Activated T-helper 1 cell treated with anti-CD3 and anti-CD28 coated beads, Interleukin-12 subunit alpha, Interleukin-12 subunit beta, Interleukin-2, Interleukin-4 antibody, amounts not matched to agents 30 ng/mL and 10 ng/mL and 1 ng/mL, durations not matched to agents 14 hours and 24 hours and 36 hours (primary cell): ENCODE data around the gene SPOCK3. TPM values are rescaled to one million over a fixed set of nuclear protein-coding genes. Genes with fewer than 3 reads are reported as not detected.

Experiments used
- DNase-seq: peaks from one replicate; pipeline ENCODE4 v3.0.0; 2021; ENCODE audit warnings: low spot score
- H3K27ac Mint-ChIP-seq: one replicate; pipeline ENCODE4 v1.8.0; 2021; ENCODE audit warnings: mild to moderate bottlenecking, mixed read lengths
- H3K27me3 Mint-ChIP-seq: one replicate; pipeline ENCODE4 v1.8.0; 2022; ENCODE audit warnings: mild to moderate bottlenecking, moderate library complexity, mixed read lengths; ENCODE audit not compliant: insufficient read depth
- H3K36me3 Mint-ChIP-seq: one replicate; pipeline ENCODE4 v1.8.0; 2021; ENCODE audit warnings: low read depth, mixed read lengths
- H3K4me1 Mint-ChIP-seq: one replicate; pipeline ENCODE4 v1.8.0; 2021; ENCODE audit warnings: low read depth, mixed read lengths
- H3K4me3 Mint-ChIP-seq: one replicate; pipeline ENCODE4 v1.8.0; 2021; ENCODE audit warnings: mild to moderate bottlenecking, moderate library complexity, mixed read lengths
- H3K9me3 Mint-ChIP-seq: one replicate; pipeline ENCODE4 v1.8.0; 2021; ENCODE audit warnings: mixed read lengths
- intact Hi-C: fragments of 100-400 bp; cut with micrococcal nuclease; formaldehyde crosslinking; loops from one replicate; pipeline ENCODE4 v1.15.1; 2024
- total RNA-seq: library from RNA; stranded (reverse); gene quantifications from 2 replicates; pipeline ENCODE4 v1.2.3, GENCODE V29; 2022

Gene SPOCK3
- total RNA-seq, 1 donor from 2014 or later: not detected

DNA sequence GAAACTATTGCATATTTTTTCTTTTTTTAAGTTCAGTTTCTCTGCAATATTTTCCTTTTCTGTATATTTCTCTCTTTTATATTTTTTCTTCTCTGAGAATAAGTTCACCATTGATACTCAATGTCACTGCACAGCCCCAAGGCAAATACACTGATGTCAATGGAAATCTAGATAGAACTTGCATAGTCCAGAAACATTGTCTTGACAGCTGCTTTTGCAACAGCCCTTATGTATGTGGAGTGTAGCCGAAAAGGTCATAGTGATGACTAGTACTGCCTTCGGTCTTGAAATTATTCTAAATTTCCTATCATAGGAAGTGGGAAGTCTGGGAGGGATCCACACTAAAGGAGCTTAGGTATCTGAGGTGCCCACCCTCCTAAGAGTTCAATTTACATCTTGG is 150.0 kb downstream of the SPOCK3 start:
- Mint-ChIP-seq H3K36me3 (no peaks in the 10 kb centered on the region), H3K4me1 (no peaks in the 10 kb centered on the region), H3K4me3 (no peak overlapping the region), H3K27ac (no peak overlapping the region), H3K27me3 (no peaks in the 10 kb centered on the region), H3K9me3 (no peaks in the 10 kb centered on the region)
- DNase-seq: no peak
- intact Hi-C loops: no loop called here

DNA sequence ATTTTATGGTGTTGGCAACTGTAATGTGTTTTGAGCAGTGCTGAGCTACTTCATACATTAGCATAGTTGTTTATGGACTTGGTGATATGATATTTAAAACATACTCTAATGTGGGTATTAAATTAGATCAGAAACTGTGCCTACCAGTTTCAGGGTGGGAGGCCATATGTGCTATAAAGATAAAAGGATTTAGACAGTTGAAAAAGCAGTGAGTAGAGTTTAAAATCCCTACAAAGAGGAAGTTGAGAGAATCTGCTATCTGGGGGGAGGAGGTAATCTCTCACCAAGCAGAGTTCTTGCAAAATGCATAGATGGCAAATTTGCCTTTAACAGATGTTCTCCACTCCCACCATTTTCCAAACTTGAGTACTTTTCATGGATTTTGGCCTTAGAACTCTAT is 154.5 kb downstream of the SPOCK3 start:
- Mint-ChIP-seq H3K4me1 (no peaks in the 10 kb centered on the region), H3K27ac (no peak overlapping the region), H3K4me3 (no peak overlapping the region), H3K9me3 (no peaks in the 10 kb centered on the region), H3K36me3 (no peaks in the 10 kb centered on the region), H3K27me3 (no peaks in the 10 kb centered on the region)
- no peak for DNase-seq
- intact Hi-C loops: no loop called here

DNA sequence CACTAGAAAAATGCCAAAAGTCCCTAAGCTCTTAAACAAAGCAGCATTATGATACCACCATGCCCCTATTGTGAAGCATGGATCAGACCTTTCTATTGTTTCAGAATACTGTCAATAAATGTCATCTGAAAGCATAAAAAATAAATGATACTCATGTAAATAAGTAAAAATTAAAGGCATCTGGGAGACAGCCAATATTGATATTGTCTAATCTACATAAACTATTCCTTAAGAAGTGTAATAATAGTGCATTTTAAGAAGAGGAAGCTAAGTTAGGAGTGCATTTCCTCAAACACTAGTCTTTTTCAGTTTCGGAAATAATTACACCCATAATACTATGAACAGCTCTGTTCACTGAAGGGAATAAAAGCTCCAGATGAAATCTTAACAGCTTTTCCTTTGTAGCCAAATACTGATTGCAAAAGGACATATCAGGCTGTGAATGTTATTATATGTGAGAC is 181.6 kb downstream of the SPOCK3 start:
- no peaks in the 10 kb centered on the region for H3K4me1 Mint-ChIP-seq
- H3K4me3 Mint-ChIP-seq: no peak overlapping the region
- intact Hi-C loops: no loop called here
- H3K27me3 Mint-ChIP-seq: no peaks in the 10 kb centered on the region
- H3K27ac Mint-ChIP-seq: no peak overlapping the region
- no peaks in the 10 kb centered on the region for H3K36me3 Mint-ChIP-seq
- H3K9me3 Mint-ChIP-seq: no peaks in the 10 kb centered on the region
- no peak for DNase-seq

DNA sequence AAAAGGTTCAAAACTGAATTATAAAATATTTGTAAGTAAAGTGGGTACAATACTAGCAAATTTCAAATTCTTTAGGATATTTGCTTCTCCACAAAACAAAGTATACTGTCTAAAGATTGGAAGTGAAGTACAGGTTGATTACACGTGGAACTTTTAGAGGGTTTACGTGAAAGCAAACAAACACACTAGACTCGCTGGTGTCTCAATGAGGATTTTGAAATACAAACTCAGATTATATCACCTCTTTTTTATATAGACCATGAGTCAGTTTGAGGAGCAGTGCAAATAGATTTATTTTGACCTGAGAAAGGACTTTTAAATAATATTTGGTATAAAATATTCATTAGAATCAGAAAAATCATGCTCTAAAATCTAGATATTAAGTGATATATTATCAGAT is 185.0 kb downstream of the SPOCK3 start:
- H3K27ac Mint-ChIP-seq: no peak overlapping the region
- H3K4me3 Mint-ChIP-seq: no peak overlapping the region
- H3K4me1 Mint-ChIP-seq: no peaks in the 10 kb centered on the region
- no peaks in the 10 kb centered on the region for H3K36me3 Mint-ChIP-seq
- intact Hi-C loops: no loop called here
- no peaks in the 10 kb centered on the region for H3K9me3 Mint-ChIP-seq
- no peak for DNase-seq
- no peaks in the 10 kb centered on the region for H3K27me3 Mint-ChIP-seq

DNA sequence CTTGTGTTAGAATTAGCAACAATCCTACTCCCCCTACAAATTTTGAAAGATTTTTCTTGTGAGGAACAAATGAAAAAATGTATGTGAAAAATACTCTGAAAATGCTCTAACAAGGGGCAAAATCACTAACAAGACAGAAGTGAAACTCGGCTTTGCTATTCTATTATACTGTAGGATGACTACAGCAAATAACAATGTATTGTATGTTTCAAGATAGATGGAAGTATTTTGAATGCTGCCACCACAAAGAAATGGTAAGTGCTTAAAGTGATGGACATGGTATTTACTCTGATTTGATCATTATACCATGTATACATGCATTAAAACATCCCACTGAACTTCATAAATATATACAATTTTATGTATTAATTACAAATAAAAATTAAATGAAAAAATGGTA is 192.8 kb downstream of the SPOCK3 start:
- Mint-ChIP-seq H3K4me3 (no peak overlapping the region), H3K9me3 (no peaks in the 10 kb centered on the region), H3K27me3 (no peaks in the 10 kb centered on the region), H3K36me3 (no peaks in the 10 kb centered on the region), H3K4me1 (no peaks in the 10 kb centered on the region), H3K27ac (no peak overlapping the region)
- intact Hi-C loops: no loop called here
- no peak for DNase-seq

DNA sequence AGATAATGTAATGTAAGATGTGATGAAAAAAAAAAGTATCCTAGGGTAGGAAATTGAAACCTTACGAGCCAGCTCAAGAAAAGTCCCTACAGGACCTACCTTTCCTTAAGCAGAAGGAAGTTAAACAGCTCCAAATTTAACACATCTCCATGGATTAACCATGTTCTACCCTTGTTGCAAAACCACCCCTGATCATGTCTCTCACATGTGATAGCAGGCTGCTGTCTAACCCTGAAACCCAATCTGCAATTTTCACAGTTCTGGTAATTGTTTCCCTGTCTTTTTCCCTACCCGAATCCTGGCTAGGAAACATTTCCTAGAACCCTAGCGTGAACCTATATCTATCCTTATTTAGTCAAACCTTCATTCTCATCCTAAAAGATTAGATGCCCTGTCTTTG is 198.9 kb downstream of the SPOCK3 start:
- H3K27ac Mint-ChIP-seq: no peak overlapping the region
- H3K27me3 Mint-ChIP-seq: no peaks in the 10 kb centered on the region
- no peaks in the 10 kb centered on the region for H3K36me3 Mint-ChIP-seq
- no peak for DNase-seq
- no peak overlapping the region for H3K4me3 Mint-ChIP-seq
- no peaks in the 10 kb centered on the region for H3K4me1 Mint-ChIP-seq
- H3K9me3 Mint-ChIP-seq: no peaks in the 10 kb centered on the region
- intact Hi-C loops: no loop called here

DNA sequence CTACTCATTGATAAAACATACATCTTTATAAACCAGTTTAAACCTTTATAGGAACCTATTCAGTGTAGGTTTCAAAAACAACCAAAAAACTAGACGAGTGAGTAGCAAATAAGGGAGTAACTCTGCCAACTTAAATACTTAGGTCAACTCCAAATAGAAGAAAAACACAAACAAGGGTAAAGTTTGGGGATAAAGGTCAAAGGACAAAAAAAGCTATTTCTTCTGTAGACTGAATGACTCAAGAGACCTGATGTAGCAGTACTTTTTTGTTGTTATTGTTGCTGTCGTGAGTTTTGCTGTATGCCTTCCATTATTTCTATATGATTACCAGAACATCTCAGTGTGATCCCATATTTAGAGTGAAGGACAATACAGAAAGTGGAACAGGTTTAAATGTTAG is 199.3 kb downstream of the SPOCK3 start:
- Mint-ChIP-seq H3K27ac (no peak overlapping the region), H3K36me3 (no peaks in the 10 kb centered on the region), H3K4me1 (no peaks in the 10 kb centered on the region), H3K4me3 (no peak overlapping the region), H3K27me3 (no peaks in the 10 kb centered on the region), H3K9me3 (no peaks in the 10 kb centered on the region)
- no peak for DNase-seq
- intact Hi-C loops: no loop called here

DNA sequence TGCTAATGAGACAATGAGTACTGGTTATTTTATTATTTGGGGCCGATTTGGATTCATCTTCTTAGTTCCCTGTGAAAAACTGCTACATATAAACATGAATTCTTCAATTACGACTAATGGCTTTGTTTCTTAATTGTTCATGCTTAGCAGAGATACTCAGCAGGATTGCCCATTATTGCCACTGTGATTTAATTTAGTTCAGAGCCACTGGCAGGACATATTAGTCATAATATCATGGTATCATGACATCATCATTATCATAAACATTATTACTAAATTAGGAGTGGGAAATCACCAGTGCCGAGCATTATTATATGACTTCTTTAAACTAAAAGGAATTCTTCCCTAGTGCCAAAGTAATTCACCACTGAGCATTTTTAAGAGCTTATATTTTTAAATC is 201.4 kb downstream of the SPOCK3 start:
- Mint-ChIP-seq H3K4me3 (no peak overlapping the region), H3K27me3 (no peaks in the 10 kb centered on the region), H3K9me3 (no peaks in the 10 kb centered on the region), H3K27ac (no peak overlapping the region), H3K4me1 (no peaks in the 10 kb centered on the region), H3K36me3 (no peaks in the 10 kb centered on the region)
- intact Hi-C loops: no loop called here
- DNase-seq: no peak

DNA sequence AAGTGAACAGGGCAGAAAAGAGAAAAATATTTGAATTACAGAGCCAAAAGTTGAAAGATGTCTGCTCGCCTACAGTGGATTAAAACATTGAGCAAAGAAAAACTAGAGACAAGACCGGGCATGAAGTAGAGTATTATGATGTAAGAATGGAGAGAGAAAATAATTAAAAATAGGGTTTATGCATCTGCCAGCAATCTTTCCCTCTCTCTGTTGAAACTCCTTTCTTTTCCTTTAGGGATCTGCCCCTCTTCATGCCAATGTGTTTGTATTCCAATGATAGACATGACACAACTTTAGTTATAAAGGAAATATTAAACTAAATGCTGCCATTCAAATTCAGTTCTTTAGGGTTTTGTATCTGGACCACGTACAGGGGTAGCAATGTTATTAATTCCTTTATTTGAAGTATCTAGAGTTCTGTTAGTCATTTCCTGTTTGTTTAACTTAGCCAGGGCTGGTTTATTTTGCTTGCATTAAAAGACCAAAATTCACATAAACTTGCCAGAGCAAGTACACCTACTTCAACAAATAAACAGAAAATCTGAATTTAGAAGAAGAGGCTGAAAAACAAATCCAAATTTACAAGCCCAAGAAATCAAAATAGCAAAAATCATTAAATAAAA is 202.6 kb downstream of the SPOCK3 start:
- no peak for DNase-seq
- H3K4me3 Mint-ChIP-seq: no peak overlapping the region
- intact Hi-C loops: no loop called here
- no peak overlapping the region for H3K27ac Mint-ChIP-seq
- no peaks in the 10 kb centered on the region for H3K36me3 Mint-ChIP-seq
- no peaks in the 10 kb centered on the region for H3K9me3 Mint-ChIP-seq
- no peaks in the 10 kb centered on the region for H3K27me3 Mint-ChIP-seq
- no peaks in the 10 kb centered on the region for H3K4me1 Mint-ChIP-seq

DNA sequence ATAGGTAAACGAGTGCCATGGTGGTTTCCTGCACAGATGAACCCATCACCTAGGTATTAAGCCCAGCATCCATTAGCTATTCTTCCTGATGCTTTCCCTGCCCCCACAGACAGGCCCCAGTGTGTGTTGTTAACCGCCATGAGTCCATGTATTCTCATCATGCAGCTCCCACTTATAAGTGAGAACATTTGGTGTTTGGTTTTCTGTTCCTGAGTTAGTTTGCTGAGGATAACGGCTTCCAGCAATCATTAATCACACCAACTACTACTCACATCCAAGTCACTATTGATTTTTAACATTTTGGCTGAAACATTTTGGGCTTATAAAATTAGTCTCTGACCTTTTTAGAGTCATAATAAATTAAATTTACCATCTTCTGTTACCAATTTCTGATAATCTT is 205.3 kb downstream of the SPOCK3 start:
- Mint-ChIP-seq H3K4me3 (no peak overlapping the region), H3K9me3 (no peaks in the 10 kb centered on the region), H3K36me3 (no peaks in the 10 kb centered on the region), H3K27me3 (no peaks in the 10 kb centered on the region), H3K27ac (no peak overlapping the region), H3K4me1 (no peaks in the 10 kb centered on the region)
- no peak for DNase-seq
- intact Hi-C loops: no loop called here

DNA sequence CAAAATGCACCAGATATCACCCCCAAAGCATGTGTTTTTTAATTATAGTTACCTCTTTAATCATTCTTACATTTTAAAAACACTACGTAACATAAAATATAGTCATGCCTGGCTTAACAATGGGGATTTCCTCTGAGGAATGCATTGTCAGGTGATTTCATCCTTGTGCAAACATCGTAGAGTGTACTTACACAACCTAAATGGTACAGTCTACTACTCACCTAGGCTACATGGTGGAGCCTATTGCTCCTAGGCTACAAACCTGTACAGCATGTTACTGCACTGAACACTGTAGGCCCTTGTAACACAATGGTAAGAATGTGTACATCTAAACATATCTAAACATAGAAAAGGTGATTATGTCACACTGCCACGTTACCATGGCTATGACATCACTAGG is 208.6 kb downstream of the SPOCK3 start:
- Mint-ChIP-seq H3K4me1 (no peaks in the 10 kb centered on the region), H3K27ac (no peak overlapping the region), H3K4me3 (no peak overlapping the region), H3K9me3 (no peaks in the 10 kb centered on the region), H3K36me3 (no peaks in the 10 kb centered on the region), H3K27me3 (no peaks in the 10 kb centered on the region)
- intact Hi-C loops: no loop called here
- DNase-seq: no peak

DNA sequence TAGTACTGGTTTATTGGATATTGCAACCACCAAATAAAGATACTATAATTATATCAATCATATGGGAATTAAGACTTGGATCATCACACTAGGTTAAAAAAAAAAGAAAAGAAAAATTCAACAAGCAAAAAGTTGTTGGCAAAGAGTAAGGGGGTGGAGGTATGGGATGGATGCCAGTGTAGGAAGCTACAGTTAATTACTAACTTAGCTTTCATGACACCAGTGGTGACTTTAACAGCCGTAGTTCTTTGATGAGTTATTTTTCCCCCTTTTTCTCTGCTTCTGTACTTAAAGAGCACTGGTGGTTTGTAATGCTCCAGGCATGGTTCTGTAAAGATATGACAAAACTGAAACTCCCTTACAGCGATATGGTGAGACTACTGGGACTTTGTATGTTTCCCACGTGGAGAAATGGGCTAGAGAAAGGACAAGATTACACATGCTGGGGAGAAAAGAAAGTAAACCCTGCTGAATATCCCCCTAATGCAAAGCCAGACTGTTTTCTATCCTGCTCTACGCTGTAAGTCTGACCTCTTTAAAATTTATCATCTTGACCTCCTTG is 210.8 kb downstream of the SPOCK3 start:
- H3K27me3 Mint-ChIP-seq: no peaks in the 10 kb centered on the region
- no peaks in the 10 kb centered on the region for H3K36me3 Mint-ChIP-seq
- H3K4me3 Mint-ChIP-seq: no peak overlapping the region
- no peaks in the 10 kb centered on the region for H3K9me3 Mint-ChIP-seq
- H3K27ac Mint-ChIP-seq: no peak overlapping the region
- intact Hi-C loops: loop anchor here (5.0 kb wide), 1 partner anchor 269 kb away; no protein-coding TSS in a partner anchor
- H3K4me1 Mint-ChIP-seq: no peaks in the 10 kb centered on the region
- DNase-seq: no peak

DNA sequence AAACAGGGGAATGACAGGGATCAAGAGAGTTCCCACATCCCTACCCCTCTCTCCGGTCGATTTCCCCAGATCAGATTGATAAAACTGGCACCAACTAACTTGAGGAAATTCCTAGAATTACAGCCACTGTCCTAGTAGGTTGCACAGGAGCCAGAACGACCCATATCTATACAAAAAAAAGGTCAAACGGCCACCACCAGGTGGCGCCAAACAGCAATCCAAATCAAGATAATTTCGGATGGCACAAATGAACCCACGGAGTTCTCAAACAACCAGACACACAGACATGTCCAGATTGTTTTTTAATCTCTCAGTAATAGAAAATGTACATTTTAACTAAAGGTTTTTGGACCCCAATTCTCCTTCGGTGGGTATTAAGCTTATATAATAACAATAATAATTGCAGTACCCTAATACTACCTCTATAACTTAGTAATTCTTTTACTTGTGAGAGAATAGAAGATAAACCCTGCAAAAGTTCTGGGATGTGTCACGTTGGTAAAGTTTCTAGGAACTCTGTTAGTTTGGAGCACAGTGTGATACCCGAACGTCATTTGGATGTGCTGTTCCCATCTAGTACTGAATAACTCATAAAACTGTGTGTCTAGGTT is 212.6 kb downstream of the SPOCK3 start:
- H3K36me3 Mint-ChIP-seq: no peaks in the 10 kb centered on the region
- no peaks in the 10 kb centered on the region for H3K27me3 Mint-ChIP-seq
- peak; percentile 14 for DNase-seq
- H3K4me1 Mint-ChIP-seq: no peaks in the 10 kb centered on the region
- H3K4me3 Mint-ChIP-seq: no peak overlapping the region
- no peak overlapping the region for H3K27ac Mint-ChIP-seq
- intact Hi-C loops: loop anchor here (1.0 to 5.0 kb wide), 5 partner anchors 271 to 1133 kb away; no protein-coding TSS in a partner anchor
- no peaks in the 10 kb centered on the region for H3K9me3 Mint-ChIP-seq
